ENCODE measurements around the gene CERS5.
A peak's percentile ranks its signal among the peaks of the same experiment; 100 is the strongest.

Gene CERS5, protein sequence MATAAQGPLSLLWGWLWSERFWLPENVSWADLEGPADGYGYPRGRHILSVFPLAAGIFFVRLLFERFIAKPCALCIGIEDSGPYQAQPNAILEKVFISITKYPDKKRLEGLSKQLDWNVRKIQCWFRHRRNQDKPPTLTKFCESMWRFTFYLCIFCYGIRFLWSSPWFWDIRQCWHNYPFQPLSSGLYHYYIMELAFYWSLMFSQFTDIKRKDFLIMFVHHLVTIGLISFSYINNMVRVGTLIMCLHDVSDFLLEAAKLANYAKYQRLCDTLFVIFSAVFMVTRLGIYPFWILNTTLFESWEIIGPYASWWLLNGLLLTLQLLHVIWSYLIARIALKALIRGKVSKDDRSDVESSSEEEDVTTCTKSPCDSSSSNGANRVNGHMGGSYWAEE

DNA sequence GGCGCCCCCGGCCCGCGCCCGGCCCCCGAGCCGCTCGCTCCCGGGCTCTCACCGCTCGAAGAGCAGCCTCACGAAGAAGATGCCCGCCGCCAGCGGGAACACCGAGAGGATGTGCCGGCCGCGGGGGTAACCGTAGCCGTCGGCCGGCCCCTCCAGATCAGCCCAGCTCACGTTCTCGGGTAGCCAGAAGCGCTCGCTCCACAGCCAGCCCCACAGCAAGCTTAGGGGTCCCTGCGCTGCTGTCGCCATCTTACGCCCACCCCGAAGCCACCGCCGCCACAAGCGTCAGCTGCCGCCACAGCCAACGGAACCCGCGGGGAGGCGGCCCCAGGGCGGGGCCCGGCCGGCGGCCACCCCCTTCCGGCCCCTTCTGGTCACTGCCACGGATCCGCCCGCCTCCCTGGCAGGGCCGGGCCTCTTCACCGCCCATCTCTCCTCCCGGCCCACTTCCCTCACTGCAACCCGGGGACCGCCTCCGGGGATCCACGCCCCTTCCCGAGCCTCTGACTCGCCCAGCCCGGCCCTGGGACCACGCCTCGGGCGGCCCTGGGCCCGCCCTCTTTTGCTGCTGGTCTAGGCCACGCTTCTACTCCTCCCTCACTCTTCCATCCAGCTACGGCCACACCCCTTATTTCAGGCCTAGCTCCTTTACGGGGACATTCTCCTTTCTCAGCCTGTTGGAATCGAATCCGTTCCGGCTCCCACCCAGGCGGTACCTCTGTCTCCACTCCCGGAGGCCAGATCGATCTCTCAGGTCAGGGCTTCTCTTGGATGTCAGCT is at the start of gene CERS5:
CERS5 (minus strand) TSS at position 321 of the 780 bp plus-strand sequence; CDS start at position 249, 72 bp downstream.
- WGBS (ENCODE audit: insufficient coverage, insufficient read length), result no CpG with 5 or more reads among the region's 70 CpGs

DNA sequence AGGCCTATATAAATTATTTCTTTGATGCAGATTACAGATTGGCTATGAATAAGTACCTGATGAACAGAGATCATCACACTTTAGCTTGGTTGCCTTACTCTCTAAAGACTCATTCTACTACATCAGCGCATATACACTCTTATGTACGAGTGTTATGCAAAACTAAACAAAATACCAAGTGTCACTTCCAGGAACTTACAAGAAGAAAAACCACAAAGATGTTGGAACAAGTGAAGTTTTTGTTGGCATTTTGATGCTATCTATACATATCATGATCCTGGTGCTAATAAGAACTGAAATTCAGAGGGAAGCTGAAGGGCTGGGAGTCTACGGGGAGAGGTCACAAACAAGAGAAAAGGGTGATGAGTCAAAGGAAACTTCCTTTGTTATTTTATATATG is 47.9 kb upstream of the CERS5 start:
- no peak for DNase-seq (ENCODE audit: low read depth, low spot score)
- Histone ChIP-seq H3K27me3 (ENCODE audit: control insufficient read depth, insufficient read depth, low read length) (no peaks in the 10 kb centered on the region), H3K36me3 (ENCODE audit: control insufficient read depth, insufficient read depth, low read length) (0 out of 2 replicates have a peak, but pooled peaks cover 3% of the 10 kb centered on the region), H3K4me1 (ENCODE audit: control insufficient read depth, insufficient read depth, low read length) (no peaks in the 10 kb centered on the region), H3K27ac (ENCODE audit: low read length) (no peak overlapping the region), H3K4me3 (ENCODE audit: low read length) (no peak overlapping the region), H3K9me3 (ENCODE audit: control insufficient read depth, insufficient read depth, low read length) (no peaks in the 10 kb centered on the region)
- WGBS (ENCODE audit: insufficient coverage, insufficient read length), result no CpG with 5 or more reads among the region's 3 CpGs

More for the DNA sequence above, at the start of gene CERS5:
- no peaks in the 10 kb centered on the region for H3K27me3 ChIP-seq (ENCODE audit: control insufficient read depth, insufficient read depth, low read length)
- H3K36me3 ChIP-seq (ENCODE audit: control insufficient read depth, insufficient read depth, low read length), result no peaks in the 10 kb centered on the region
- no peak within 1 kb of the TSS for H3K27ac ChIP-seq (ENCODE audit: low read length)
- no peaks in the 10 kb centered on the region; the same call in 1 of the 2 replicates for H3K4me1 ChIP-seq (ENCODE audit: control insufficient read depth, insufficient read depth, low read length)
- DNase-seq (ENCODE audit: low read depth, low spot score), result peak; percentile 97
- H3K9me3 ChIP-seq (ENCODE audit: control insufficient read depth, insufficient read depth, low read length), result no peaks in the 10 kb centered on the region
- peak within 1 kb of the TSS; percentile 93; the same call in 1 of the 2 replicates for H3K4me3 ChIP-seq (ENCODE audit: low read length)

DNA sequence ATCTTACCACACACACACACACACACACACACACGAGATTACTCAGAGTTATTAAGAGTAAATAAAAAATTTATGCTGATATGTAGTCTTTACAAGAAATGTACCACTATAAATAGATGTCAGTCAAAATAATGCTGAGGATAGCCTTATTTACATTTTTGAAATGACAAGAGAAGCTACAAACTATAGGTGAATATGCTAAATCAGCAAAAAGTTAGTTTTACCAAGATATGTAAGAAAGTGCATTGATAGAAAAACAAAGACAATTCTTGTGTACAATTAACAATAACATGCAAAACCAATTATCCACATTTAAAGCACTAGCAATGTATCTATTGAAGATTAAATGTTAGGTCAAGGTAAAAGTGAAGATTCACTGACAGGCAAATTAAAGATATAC is 46.8 kb upstream of the CERS5 start:
- Histone ChIP-seq H3K36me3 (ENCODE audit: control insufficient read depth, insufficient read depth, low read length) (0 out of 2 replicates have a peak, but pooled peaks cover 3% of the 10 kb centered on the region), H3K27me3 (ENCODE audit: control insufficient read depth, insufficient read depth, low read length) (no peaks in the 10 kb centered on the region), H3K4me3 (ENCODE audit: low read length) (no peak overlapping the region), H3K4me1 (ENCODE audit: control insufficient read depth, insufficient read depth, low read length) (no peaks in the 10 kb centered on the region), H3K9me3 (ENCODE audit: control insufficient read depth, insufficient read depth, low read length) (no peaks in the 10 kb centered on the region), H3K27ac (ENCODE audit: low read length) (no peak overlapping the region)
- WGBS (ENCODE audit: insufficient coverage, insufficient read length), result no CpG with 5 or more reads among the region's 1 CpG
- no peak for DNase-seq (ENCODE audit: low read depth, low spot score)

DNA sequence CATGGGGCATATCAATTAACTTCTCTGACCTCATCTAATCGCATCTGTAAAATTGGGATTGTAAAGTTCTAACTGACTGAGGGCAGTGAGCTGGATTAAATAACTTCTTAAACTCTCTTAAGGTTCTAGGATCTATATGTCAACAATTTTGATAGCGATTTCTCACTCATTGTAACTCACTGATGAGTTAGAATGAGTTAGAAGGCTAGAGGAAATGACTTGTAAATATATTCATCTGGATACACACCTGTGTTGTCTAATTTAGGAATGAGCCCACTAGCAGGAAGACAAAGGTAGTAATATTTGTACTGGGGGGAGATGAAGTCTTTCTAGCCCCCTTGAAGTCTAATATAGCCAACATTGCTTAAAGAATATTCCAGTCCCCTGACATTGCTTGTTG is 46.3 kb upstream of the CERS5 start:
- Histone ChIP-seq H3K27me3 (ENCODE audit: control insufficient read depth, insufficient read depth, low read length) (no peaks in the 10 kb centered on the region), H3K9me3 (ENCODE audit: control insufficient read depth, insufficient read depth, low read length) (no peaks in the 10 kb centered on the region), H3K36me3 (ENCODE audit: control insufficient read depth, insufficient read depth, low read length) (0 out of 2 replicates have a peak, but pooled peaks cover 3% of the 10 kb centered on the region), H3K4me3 (ENCODE audit: low read length) (no peak overlapping the region), H3K27ac (ENCODE audit: low read length) (no peak overlapping the region), H3K4me1 (ENCODE audit: control insufficient read depth, insufficient read depth, low read length) (no peaks in the 10 kb centered on the region)
- no CpG with 5 or more reads among the region's 2 CpGs for WGBS (ENCODE audit: insufficient coverage, insufficient read length)
- no peak for DNase-seq (ENCODE audit: low read depth, low spot score)

DNA sequence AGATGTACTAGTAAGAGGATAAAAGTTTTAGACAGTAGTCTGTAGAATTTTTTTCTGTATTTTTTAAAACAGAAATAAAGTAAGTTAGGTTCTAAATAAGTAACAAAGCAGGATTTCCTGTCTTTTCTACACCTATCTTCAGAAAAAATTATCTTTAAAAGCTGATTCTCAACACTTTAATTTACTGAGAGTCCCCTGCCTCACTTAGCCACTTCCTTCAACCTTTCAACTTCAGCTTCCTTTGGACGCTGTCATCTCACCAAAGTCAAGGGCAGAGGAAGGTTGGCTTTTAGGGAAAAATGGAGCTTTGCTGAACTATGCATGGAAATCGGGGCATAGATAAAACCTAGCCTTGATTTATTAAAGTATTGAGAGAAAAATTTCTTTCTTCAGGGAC is 44.9 kb upstream of the CERS5 start:
- no peak overlapping the region for H3K27ac ChIP-seq (ENCODE audit: low read length)
- no peaks in the 10 kb centered on the region for H3K4me1 ChIP-seq (ENCODE audit: control insufficient read depth, insufficient read depth, low read length)
- no peak for DNase-seq (ENCODE audit: low read depth, low spot score)
- H3K4me3 ChIP-seq (ENCODE audit: low read length), result no peak overlapping the region
- no peaks in the 10 kb centered on the region for H3K36me3 ChIP-seq (ENCODE audit: control insufficient read depth, insufficient read depth, low read length)
- H3K9me3 ChIP-seq (ENCODE audit: control insufficient read depth, insufficient read depth, low read length), result no peaks in the 10 kb centered on the region
- WGBS (ENCODE audit: insufficient coverage, insufficient read length), result no CpG with 5 or more reads among the region's 2 CpGs
- no peaks in the 10 kb centered on the region for H3K27me3 ChIP-seq (ENCODE audit: control insufficient read depth, insufficient read depth, low read length)

DNA sequence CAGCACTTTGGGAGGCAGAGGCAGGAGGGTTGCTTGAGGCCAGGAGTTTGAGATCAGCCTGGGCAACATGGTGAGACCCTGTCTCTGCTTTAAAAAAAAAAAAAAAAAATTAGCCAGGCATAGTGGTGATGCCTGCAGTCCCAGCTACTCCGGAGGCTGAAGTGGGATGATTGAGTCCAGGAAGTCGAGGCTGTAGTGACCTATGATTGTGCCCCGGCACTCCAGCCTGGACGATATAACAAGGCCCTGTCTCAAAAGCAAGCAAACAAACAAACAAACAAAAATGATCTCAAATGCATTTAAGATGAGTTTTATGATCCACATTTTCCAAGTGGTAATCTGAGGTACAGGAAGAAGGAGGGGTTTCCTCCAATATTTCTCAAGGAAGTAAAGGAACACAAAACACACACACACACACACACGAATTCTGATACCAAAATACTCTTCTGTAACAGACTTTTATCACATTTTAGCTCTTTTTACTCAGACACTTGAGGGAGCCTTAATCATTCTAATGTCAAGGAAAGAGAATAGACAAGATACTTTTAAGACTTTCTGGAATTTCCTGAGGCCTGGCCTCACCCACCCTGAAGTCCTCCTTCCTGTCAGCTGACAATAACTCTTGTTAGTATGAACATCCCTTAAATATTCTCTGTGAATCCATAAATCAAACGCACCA is 44.4 kb upstream of the CERS5 start:
- no peak for DNase-seq (ENCODE audit: low read depth, low spot score)
- H3K9me3 ChIP-seq (ENCODE audit: control insufficient read depth, insufficient read depth, low read length), result no peaks in the 10 kb centered on the region
- H3K27me3 ChIP-seq (ENCODE audit: control insufficient read depth, insufficient read depth, low read length), result no peaks in the 10 kb centered on the region
- WGBS (ENCODE audit: insufficient coverage, insufficient read length), result no CpG with 5 or more reads among the region's 6 CpGs
- H3K27ac ChIP-seq (ENCODE audit: low read length), result no peak overlapping the region
- no peak overlapping the region for H3K4me3 ChIP-seq (ENCODE audit: low read length)
- H3K36me3 ChIP-seq (ENCODE audit: control insufficient read depth, insufficient read depth, low read length), result no peaks in the 10 kb centered on the region
- no peaks in the 10 kb centered on the region for H3K4me1 ChIP-seq (ENCODE audit: control insufficient read depth, insufficient read depth, low read length)

DNA sequence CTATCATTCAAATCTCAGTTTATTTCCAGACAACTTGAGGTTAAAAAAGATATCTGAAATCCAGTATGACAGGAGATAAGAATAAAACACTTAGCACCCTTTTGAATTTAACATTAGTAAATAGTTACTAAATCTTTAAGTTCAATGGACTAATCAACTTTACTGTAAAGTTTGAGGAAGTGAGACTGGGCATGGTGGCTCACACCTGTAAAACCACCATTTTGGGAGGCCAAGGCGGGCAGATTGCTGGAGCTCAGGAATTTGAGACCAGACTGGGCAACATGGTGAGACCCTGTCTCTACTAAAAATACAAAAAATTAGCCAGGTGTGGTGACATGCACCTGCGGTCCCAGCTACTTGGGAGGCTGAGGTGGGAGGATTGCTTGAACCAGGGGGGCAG is 40.3 kb upstream of the CERS5 start:
- no peak overlapping the region for H3K27ac ChIP-seq (ENCODE audit: low read length)
- H3K36me3 ChIP-seq (ENCODE audit: control insufficient read depth, insufficient read depth, low read length), result no peaks in the 10 kb centered on the region; the same call in 1 of the 2 replicates
- no CpG with 5 or more reads among the region's 2 CpGs for WGBS (ENCODE audit: insufficient coverage, insufficient read length)
- H3K4me1 ChIP-seq (ENCODE audit: control insufficient read depth, insufficient read depth, low read length), result no peaks in the 10 kb centered on the region
- no peak for DNase-seq (ENCODE audit: low read depth, low spot score)
- no peak overlapping the region for H3K4me3 ChIP-seq (ENCODE audit: low read length)
- no peaks in the 10 kb centered on the region for H3K27me3 ChIP-seq (ENCODE audit: control insufficient read depth, insufficient read depth, low read length)
- no peaks in the 10 kb centered on the region for H3K9me3 ChIP-seq (ENCODE audit: control insufficient read depth, insufficient read depth, low read length)

DNA sequence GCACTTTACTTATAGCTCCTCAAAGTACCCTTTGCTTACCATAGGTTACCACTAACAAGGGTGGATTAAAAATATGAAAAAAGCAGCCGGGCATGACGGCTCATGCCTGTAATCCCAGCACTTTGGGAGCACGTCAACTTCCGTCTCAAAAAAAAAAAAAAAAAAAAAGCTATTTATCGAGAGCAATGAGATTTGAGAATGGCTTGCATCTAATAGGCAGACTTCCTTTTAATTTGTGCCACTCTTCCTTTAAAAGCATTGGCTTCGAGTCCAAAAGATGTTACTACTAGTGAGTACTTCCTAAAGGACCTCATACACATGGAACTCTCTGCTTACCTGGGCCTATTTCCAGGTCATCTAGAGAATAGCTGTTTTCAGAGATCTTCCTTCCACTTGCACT is 38.5 kb upstream of the CERS5 start:
- Histone ChIP-seq H3K4me3 (ENCODE audit: low read length) (no peak overlapping the region), H3K9me3 (ENCODE audit: control insufficient read depth, insufficient read depth, low read length) (no peaks in the 10 kb centered on the region), H3K27me3 (ENCODE audit: control insufficient read depth, insufficient read depth, low read length) (no peaks in the 10 kb centered on the region), H3K4me1 (ENCODE audit: control insufficient read depth, insufficient read depth, low read length) (no peaks in the 10 kb centered on the region; the same call in 1 of the 2 replicates), H3K36me3 (ENCODE audit: control insufficient read depth, insufficient read depth, low read length) (no peaks in the 10 kb centered on the region; the same call in 1 of the 2 replicates), H3K27ac (ENCODE audit: low read length) (no peak overlapping the region)
- WGBS (ENCODE audit: insufficient coverage, insufficient read length), result no CpG with 5 or more reads among the region's 6 CpGs
- DNase-seq (ENCODE audit: low read depth, low spot score), result no peak

DNA sequence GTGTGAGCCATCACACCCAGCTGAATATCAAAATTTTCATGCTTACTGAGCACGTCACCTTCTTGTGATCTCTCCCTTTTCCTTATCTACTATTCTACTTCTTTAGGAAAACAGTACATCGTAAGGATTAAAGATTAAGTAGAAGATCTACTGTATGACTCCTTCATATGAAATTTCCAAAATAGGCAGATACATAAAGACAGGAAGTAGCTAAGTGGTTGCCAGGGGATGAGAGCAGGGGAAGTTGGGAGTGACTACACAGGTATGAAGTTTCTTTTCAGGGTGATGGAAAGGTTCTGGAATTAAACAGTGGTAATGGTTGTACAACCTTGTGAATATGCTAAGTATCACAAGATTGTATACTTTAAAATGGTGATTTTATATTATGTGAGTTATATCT is 36.5 kb upstream of the CERS5 start:
- no peak overlapping the region for H3K27ac ChIP-seq (ENCODE audit: low read length)
- H3K27me3 ChIP-seq (ENCODE audit: control insufficient read depth, insufficient read depth, low read length), result no peaks in the 10 kb centered on the region
- no peak for DNase-seq (ENCODE audit: low read depth, low spot score)
- H3K4me3 ChIP-seq (ENCODE audit: low read length), result no peak overlapping the region
- H3K4me1 ChIP-seq (ENCODE audit: control insufficient read depth, insufficient read depth, low read length), result no peaks in the 10 kb centered on the region; the same call in 1 of the 2 replicates
- no peaks in the 10 kb centered on the region for H3K9me3 ChIP-seq (ENCODE audit: control insufficient read depth, insufficient read depth, low read length)
- no CpG with 5 or more reads among the region's 2 CpGs for WGBS (ENCODE audit: insufficient coverage, insufficient read length)
- peaks cover 5% of the 10 kb centered on the region; the same call in 1 of the 2 replicates for H3K36me3 ChIP-seq (ENCODE audit: control insufficient read depth, insufficient read depth, low read length)

DNA sequence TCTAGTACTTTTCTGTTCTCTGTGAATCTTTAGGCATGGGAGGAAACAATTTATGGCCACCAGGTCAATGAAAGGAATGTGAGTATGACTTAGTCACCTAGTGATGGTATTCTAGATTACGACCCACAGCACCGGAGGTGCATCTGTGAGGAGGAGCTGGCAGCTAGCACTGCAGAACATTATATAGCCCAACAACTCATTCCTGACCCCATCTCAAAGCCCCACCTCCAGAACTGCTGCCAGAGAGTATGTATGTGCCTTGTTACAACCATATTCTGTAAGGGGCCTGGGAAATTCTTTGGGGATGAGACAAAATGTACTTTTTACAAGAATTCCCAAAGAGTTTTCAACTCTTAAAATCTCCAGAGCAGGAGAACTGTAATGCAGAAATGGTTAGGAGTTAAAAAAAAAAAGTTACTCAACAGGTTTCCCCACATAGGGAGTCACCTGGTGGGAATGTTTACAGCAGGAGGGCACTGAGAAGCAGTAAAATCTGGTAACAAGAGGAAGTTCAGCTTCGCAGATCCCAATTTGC is 34.9 kb upstream of the CERS5 start:
- Histone ChIP-seq H3K9me3 (ENCODE audit: control insufficient read depth, insufficient read depth, low read length) (no peaks in the 10 kb centered on the region), H3K4me1 (ENCODE audit: control insufficient read depth, insufficient read depth, low read length) (no peaks in the 10 kb centered on the region; the same call in 1 of the 2 replicates), H3K4me3 (ENCODE audit: low read length) (no peak overlapping the region), H3K27me3 (ENCODE audit: control insufficient read depth, insufficient read depth, low read length) (no peaks in the 10 kb centered on the region), H3K27ac (ENCODE audit: low read length) (no peak overlapping the region), H3K36me3 (ENCODE audit: control insufficient read depth, insufficient read depth, low read length) (peaks cover 5% of the 10 kb centered on the region; the same call in 1 of the 2 replicates)
- DNase-seq (ENCODE audit: low read depth, low spot score), result no peak
- WGBS (ENCODE audit: insufficient coverage, insufficient read length), result no CpG with 5 or more reads among the region's 3 CpGs

Measured in iPS DF 6.9 (cell line).